ENCODE data around the gene R3HDM2. TPM values are rescaled to one million over a fixed set of nuclear protein-coding genes. Genes with fewer than 3 reads are reported as not detected.
"Not testable (repeated sequence)": the region's sequence is repeated elsewhere in the genome, so short reads cannot be mapped to it uniquely, and the experiment has no call there.

The R3HDM2 gene
- polyA plus RNA-seq, 3 donors: 60.6 to 67.5 (median 66.1) TPM

DNA sequence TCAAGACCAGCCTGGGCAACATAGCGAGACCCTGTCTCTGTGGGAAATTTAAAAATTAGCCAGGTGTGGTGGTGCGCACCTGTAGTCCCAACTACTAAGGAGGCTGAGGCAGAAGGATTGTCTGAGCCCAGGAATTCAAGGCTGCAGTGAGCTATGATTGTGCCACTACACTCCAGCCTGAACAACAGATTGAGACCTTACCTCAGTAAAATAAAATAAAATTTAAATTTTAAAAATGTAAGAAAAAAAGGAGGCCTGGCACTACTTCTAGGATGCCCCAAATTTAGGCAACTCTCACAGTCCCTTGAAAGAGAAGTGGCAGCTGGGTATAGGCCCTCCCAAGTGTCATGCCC is 23.3 kb upstream of the R3HDM2 start:
- DNase-seq (ENCODE audit: low read depth in 3 of 3, low spot score in 2 of 3): no peak

- DNase-seq (ENCODE audit: low read depth in 3 of 3, low spot score in 2 of 3): no peak
Observed at GRCh38 chr12:57452937-57453509, 22.2 kb upstream of the R3HDM2 start.

DNA sequence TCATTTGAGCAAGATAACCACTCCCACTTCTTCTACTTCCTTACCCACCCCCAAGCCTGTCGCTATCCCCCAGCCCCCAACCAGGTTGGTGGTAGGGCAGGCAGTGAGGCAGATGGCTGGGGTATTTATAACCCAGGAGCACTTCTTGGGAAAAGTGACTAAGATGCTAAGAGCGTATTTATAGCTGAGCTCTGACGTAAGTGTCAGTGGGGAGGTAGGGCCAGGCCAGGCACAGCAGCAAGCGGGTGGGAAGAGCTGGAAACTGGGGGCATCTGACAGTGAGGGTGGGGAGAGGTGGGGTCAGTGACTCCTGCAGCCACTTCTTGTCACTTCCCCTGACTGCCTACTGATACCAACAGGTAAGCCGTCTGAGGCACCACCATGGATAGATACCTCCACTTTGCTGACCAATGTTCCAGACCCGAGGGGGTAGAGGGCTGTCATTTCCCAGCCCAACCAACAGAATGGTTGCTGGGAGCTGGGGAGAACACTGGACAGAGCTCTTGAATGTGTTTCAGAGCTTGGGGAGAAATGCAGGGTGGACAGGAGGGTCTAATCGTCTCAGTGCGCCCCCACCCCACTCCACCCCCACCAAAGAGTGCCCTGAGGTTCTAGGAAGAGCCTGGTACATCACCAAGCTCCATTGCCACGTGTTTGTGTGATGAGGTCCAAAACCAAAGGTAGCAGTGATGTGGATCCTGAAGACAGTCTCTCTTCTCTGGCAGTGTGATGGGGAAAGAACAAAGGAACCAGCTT is 21.5 kb upstream of the R3HDM2 start:
- DNase-seq (ENCODE audit: low read depth in 3 of 3, low spot score in 2 of 3): no peak

GRCh38 chr12:57451233-57451778 is 20.5 kb upstream of the R3HDM2 start:
- DNase-seq (ENCODE audit: low read depth in 3 of 3, low spot score in 2 of 3): no peak

- no peak for DNase-seq (ENCODE audit: low read depth in 3 of 3, low spot score in 2 of 3)
Observed at GRCh38 chr12:57450057-57450456, 19.2 kb upstream of the R3HDM2 start.

DNA sequence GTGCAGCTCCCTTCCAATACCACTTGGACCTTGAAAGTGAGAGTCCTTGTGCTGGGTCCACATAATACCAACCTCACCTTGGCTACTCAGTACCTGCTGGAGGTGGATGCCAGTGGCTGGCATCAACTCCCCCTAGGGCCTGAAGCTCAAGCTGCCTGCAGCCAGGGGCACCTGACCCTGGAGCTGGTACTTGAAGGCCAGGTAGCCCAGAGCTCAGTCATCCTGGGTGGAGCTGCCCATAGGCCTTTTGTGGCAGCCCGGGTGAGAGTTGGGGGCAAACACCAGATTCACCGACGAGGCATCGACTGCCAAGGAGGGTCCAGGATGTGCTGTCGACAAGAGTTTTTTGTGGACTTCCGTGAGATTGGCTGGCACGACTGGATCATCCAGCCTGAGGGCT is 18.5 kb upstream of the R3HDM2 start:
- no peak for DNase-seq (ENCODE audit: low read depth in 3 of 3, low spot score in 2 of 3)

- DNase-seq (ENCODE audit: low read depth in 3 of 3, low spot score in 2 of 3): no peak
Observed at GRCh38 chr12:57448669-57449068, 17.8 kb upstream of the R3HDM2 start.

GRCh38 chr12:57446292-57446960 is 15.6 kb upstream of the R3HDM2 start:
- no peak for DNase-seq (ENCODE audit: low read depth in 3 of 3, low spot score in 2 of 3)

DNA sequence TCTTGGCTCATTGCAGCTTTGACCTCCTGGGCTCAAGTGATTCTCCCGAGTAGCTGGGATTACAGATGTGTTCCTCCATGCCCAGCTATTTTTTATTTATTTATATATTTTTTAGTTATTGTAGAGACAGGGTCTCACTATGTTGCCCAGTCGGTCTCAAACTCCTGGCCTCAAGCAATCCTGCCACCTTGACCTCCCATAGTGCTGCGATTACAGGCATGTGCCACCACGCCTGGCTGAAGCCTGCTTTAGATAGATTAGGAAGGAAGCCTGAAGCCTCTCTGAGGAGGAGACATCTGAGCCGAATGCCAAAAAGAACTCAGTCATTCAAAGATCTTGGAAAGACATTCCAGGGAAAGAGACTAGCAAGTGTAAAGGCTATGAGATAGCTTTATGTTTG is 13.9 kb upstream of the R3HDM2 start:
- DNase-seq (ENCODE audit: low read depth in 3 of 3, low spot score in 2 of 3): no peak

DNA sequence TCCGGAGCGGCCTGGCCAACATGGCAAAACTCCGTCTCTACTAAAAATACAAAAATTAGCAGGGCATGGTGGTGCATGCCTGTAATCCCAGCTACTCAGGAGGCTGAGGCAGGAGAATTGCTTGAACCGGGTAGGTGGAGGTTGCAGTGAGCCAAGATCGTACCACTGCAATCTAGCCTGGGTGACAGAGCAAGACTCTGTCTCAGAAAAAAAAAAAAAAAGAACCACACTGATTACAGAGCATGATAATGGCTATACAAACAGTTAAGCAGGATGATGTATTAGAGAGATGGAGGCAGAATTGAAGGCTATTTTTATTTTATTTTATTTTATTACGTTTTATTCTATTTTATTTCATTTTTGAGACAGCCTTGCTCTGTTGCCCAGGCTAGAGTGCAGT is 13.5 kb upstream of the R3HDM2 start:
- DNase-seq (ENCODE audit: low read depth in 3 of 3, low spot score in 2 of 3): not testable (repeated sequence)

- DNase-seq (ENCODE audit: low read depth in 3 of 3, low spot score in 2 of 3): no peak
Observed at GRCh38 chr12:57441846-57442427, 11.1 kb upstream of the R3HDM2 start.

DNA sequence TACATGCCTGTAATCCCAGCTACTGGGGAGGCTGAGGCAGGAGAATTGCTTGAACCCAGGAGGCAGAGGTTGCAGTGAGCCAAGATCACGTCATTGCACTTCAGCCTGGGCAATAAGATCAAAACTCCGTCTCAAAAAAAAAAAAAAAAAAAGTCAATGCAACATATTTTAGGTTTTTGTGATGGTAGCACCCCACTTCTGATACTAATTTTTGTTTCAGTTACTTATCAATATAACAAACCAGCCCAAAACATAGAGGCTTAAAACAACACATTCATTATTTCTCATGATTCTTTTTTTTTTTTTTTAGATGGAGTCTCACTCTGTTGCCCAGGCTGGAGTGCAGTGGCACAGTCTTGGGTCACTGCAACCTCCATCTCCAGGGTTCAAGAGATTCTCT is 10.6 kb upstream of the R3HDM2 start:
- DNase-seq (ENCODE audit: low read depth in 3 of 3, low spot score in 2 of 3): not testable (repeated sequence)

- DNase-seq (ENCODE audit: low read depth in 3 of 3, low spot score in 2 of 3): no peak
Observed at GRCh38 chr12:57439762-57440266, 9.0 kb upstream of the R3HDM2 start.

DNA sequence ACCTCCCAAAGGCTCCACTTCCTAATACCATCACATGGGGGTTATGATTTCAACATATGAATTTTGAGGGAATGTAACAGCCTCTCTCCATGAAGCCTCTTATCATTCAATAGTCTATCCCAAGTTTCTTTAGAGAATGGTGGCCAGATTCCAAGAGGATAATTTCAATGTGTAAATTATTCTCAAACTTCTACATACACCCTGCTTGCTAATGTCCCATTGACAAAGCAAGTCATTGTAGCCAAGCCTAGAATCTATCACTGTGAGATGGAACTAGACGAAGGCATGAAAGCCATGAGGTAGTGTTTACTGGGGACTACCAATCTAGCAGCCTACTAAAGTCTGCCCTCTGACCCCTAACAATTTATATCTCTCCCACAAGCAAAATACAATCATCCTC is 7.6 kb upstream of the R3HDM2 start:
- DNase-seq (ENCODE audit: low read depth in 3 of 3, low spot score in 2 of 3): no peak

GRCh38 chr12:57435293-57435692 is 4.5 kb upstream of the R3HDM2 start:
- DNase-seq (ENCODE audit: low read depth in 3 of 3, low spot score in 2 of 3): no peak

DNA sequence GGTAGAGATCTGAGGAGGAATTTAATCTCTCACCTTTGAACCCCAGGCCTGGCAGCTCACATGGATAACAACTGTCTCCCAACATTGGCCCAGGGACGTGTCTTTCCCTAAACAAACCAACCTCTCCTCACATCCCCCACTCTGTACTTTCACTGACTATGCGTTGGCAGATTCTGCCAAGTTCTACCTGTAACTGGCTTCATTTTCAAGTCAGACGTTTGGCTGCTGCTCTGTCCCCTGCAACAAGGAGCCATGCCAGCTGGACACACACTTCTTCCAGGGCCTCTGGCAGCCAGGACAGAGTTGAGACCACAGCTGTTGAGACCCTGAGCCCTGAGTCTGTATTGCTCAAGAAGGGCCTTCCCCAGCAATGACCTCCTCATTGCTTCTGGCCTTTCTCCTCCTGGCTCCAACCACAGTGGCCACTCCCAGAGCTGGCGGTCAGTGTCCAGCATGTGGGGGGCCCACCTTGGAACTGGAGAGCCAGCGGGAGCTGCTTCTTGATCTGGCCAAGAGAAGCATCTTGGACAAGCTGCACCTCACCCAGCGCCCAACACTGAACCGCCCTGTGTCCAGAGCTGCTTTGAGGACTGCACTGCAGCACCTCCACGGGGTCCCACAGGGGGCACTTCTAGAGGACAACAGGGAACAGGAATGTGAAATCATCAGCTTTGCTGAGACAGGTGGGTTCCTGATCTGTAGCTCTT is 3.8 kb upstream of the R3HDM2 start, which contains the start of gene INHBC:
INHBC (plus strand) TSS at position 268 of the 707 bp plus-strand sequence; CDS start at position 371, 103 bp downstream.
- no peak for DNase-seq (ENCODE audit: low read depth in 3 of 3, low spot score in 2 of 3)

DNA sequence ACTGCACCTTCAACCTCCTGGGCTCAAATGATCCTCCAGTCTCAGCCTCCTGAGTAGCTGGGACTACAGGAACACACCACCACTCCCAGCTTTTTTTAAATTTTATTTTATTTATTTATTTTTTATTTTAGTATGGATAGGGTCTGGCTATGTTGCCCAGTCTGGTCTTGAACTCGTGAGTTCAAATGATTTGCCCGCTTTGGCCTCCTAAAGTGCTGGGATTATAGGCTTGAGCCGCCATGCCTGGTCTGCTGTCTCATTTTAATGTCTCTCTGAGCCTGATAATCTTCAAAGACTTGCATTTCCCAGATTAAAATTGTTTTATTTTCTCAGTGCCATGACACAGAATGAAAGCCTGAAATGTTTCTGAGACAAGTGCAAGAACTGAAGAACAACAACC is 2.5 kb upstream of the R3HDM2 start:
- DNase-seq (ENCODE audit: low read depth in 3 of 3, low spot score in 2 of 3): no peak

DNA sequence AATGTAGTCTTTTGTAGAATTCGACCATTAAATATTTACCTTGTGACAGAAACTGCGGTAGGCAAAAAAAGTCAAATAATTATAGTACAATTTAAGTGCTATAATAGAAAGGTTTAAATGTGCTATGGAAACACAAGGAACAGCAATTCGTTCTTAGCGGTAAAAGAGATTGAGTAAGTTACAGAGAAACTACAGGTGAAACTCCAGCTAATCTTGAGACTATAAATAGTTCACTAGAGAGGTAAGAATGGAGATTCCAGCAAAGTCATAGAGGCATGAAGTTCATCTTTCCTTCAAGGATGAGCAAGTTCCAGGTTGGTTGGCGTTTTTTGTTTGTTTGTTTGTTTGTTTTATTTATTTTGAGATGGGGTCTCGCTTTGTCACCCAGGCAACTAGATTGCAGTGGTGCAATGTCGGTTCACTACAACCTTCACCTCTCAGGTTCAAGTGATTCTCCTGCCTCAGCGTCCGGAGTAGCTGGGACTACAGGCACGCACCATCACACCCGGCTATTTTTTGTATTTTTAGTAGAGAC is 878 bp upstream of the R3HDM2 start:
- DNase-seq (ENCODE audit: low read depth in 3 of 3, low spot score in 2 of 3): no peak

- peak in 1 of 3 donors; percentile 27 for DNase-seq (ENCODE audit: low read depth in 3 of 3, low spot score in 2 of 3)
Observed at GRCh38 chr12:57430112-57430930, 522 bp downstream of the R3HDM2 start.

All from right renal cortex interstitium (tissue), 3 donors.